HEK293 (cell line): ENCODE data around the gene RRP12.

ENCODE experiments used
- BCL11B ChIP-seq: fragments of 450-650 bp; formaldehyde crosslinking; IDR thresholded peaks from 2 replicates; pipeline ENCODE4 v1.5.1; 2016; ENCODE audit warnings: low read depth, missing biosample characterization, missing genetic modification characterization
- GLIS2 ChIP-seq: fragments of 450-650 bp; formaldehyde crosslinking; IDR thresholded peaks from 2 replicates; pipeline ENCODE4 v1.5.1; 2016; ENCODE audit warnings: missing biosample characterization, missing genetic modification characterization
- KLF8 ChIP-seq: fragments of 450-650 bp; formaldehyde crosslinking; IDR thresholded peaks from 2 replicates; pipeline ENCODE4 v1.5.1; 2016; ENCODE audit warnings: missing biosample characterization, missing genetic modification characterization
- SALL2 ChIP-seq: fragments of 450-650 bp; formaldehyde crosslinking; IDR thresholded peaks from 2 replicates; pipeline ENCODE4 v1.5.0; 2017; ENCODE audit warnings: missing biosample characterization, mild to moderate bottlenecking, missing genetic modification characterization, borderline replicate concordance
- SCRT1 ChIP-seq: fragments of 450-650 bp; formaldehyde crosslinking; IDR thresholded peaks from 2 replicates; pipeline ENCODE4 v1.5.1; 2016; ENCODE audit warnings: missing biosample characterization, missing genetic modification characterization, borderline replicate concordance
- SP2 ChIP-seq: fragments of 450-650 bp; formaldehyde crosslinking; IDR thresholded peaks from 2 replicates; pipeline ENCODE4 v1.5.1; 2016; ENCODE audit warnings: missing biosample characterization, missing genetic modification characterization
- TRIM28 ChIP-seq: IDR thresholded peaks from 2 replicates; pipeline ENCODE4 v1.6.1; 2011; ENCODE audit warnings: low read length, control low read depth, borderline replicate concordance
- WT1 ChIP-seq: fragments of 450-650 bp; formaldehyde crosslinking; IDR thresholded peaks from 2 replicates; pipeline ENCODE4 v1.5.1; 2016; ENCODE audit warnings: missing biosample characterization, missing genetic modification characterization
- ZBTB1 ChIP-seq: fragments of 450-650 bp; formaldehyde crosslinking; IDR thresholded peaks from 2 replicates; pipeline ENCODE4 v1.5.1; 2016; ENCODE audit warnings: missing biosample characterization, missing genetic modification characterization
- ZEB2 ChIP-seq: fragments of 450-650 bp; formaldehyde crosslinking; IDR thresholded peaks from 2 replicates; pipeline ENCODE4 v1.5.1; 2016; ENCODE audit warnings: missing biosample characterization, missing genetic modification characterization
- ZNF114 ChIP-seq: fragments of 450-650 bp; formaldehyde crosslinking; IDR thresholded peaks from 2 replicates; pipeline ENCODE4 v1.5.0; 2017; ENCODE audit warnings: missing biosample characterization, missing genetic modification characterization
- ZNF132 ChIP-seq: fragments of 450-650 bp; formaldehyde crosslinking; IDR thresholded peaks from 2 replicates; pipeline ENCODE4 v1.5.1; 2017; ENCODE audit warnings: missing biosample characterization, missing genetic modification characterization, borderline replicate concordance
- ZNF157 ChIP-seq: fragments of 450-650 bp; formaldehyde crosslinking; IDR thresholded peaks from 2 replicates; pipeline ENCODE4 v1.5.1; 2016; ENCODE audit warnings: missing biosample characterization, missing genetic modification characterization
- ZNF221 ChIP-seq: fragments of 450-650 bp; formaldehyde crosslinking; IDR thresholded peaks from 2 replicates; pipeline ENCODE4 v1.5.1; 2017; ENCODE audit warnings: missing biosample characterization, missing genetic modification characterization, borderline replicate concordance
- ZNF248 ChIP-seq: fragments of 450-650 bp; formaldehyde crosslinking; IDR thresholded peaks from 2 replicates; pipeline ENCODE4 v1.5.1; 2017; ENCODE audit warnings: missing biosample characterization, missing genetic modification characterization
- ZNF292 ChIP-seq: fragments of 450-650 bp; formaldehyde crosslinking; IDR thresholded peaks from 2 replicates; pipeline ENCODE4 v1.5.1; 2016; ENCODE audit warnings: low read depth, missing biosample characterization, missing genetic modification characterization, borderline replicate concordance
- ZNF311 ChIP-seq: fragments of 450-650 bp; formaldehyde crosslinking; IDR thresholded peaks from 2 replicates; pipeline ENCODE4 v1.5.1; 2017; ENCODE audit warnings: missing biosample characterization, missing genetic modification characterization, borderline replicate concordance
- ZNF404 ChIP-seq: fragments of 450-650 bp; formaldehyde crosslinking; IDR thresholded peaks from 2 replicates; pipeline ENCODE4 v1.5.1; 2017; ENCODE audit warnings: missing biosample characterization, missing genetic modification characterization
- ZNF423 ChIP-seq: fragments of 450-650 bp; formaldehyde crosslinking; IDR thresholded peaks from 2 replicates; pipeline ENCODE4 v1.5.1; 2016; ENCODE audit warnings: missing biosample characterization, missing genetic modification characterization
- ZNF529 ChIP-seq: fragments of 450-650 bp; formaldehyde crosslinking; IDR thresholded peaks from 2 replicates; pipeline ENCODE4 v1.5.1; 2017; ENCODE audit warnings: missing genetic modification characterization, missing biosample characterization; ENCODE audit not compliant: insufficient replicate concordance
- ZNF560 ChIP-seq: fragments of 450-650 bp; formaldehyde crosslinking; IDR thresholded peaks from 2 replicates; pipeline ENCODE4 v1.5.1; 2017; ENCODE audit warnings: missing biosample characterization, missing genetic modification characterization, borderline replicate concordance
- ZNF621 ChIP-seq: fragments of 450-650 bp; formaldehyde crosslinking; IDR thresholded peaks from 2 replicates; pipeline ENCODE4 v1.5.1; 2017; ENCODE audit warnings: missing biosample characterization, missing genetic modification characterization
- ZNF660 ChIP-seq: fragments of 450-650 bp; IDR thresholded peaks from 2 replicates; pipeline ENCODE4 v1.5.1; 2018; ENCODE audit warnings: missing biosample characterization, mild to moderate bottlenecking, missing genetic modification characterization
- ZNF677 ChIP-seq: fragments of 450-650 bp; IDR thresholded peaks from 2 replicates; pipeline ENCODE4 v1.5.0; 2018; ENCODE audit warnings: missing biosample characterization, mild to moderate bottlenecking, missing genetic modification characterization, moderate library complexity
- ZNF701 ChIP-seq: fragments of 450-650 bp; formaldehyde crosslinking; IDR thresholded peaks from 2 replicates; pipeline ENCODE4 v1.5.1; 2016; ENCODE audit warnings: missing biosample characterization, missing genetic modification characterization
- ZXDB ChIP-seq: fragments of 450-650 bp; formaldehyde crosslinking; IDR thresholded peaks from 2 replicates; pipeline ENCODE4 v1.5.1; 2016; ENCODE audit warnings: missing biosample characterization, missing genetic modification characterization
- TF ChIP-seq, protein P1 (sequence below): fragments of 450-650 bp; formaldehyde crosslinking; IDR thresholded peaks from 2 replicates; pipeline ENCODE4 v1.5.1; 2016; ENCODE audit warnings: missing biosample characterization, missing genetic modification characterization
- TF ChIP-seq, protein P2 (sequence below): fragments of 450-650 bp; formaldehyde crosslinking; IDR thresholded peaks from 2 replicates; pipeline ENCODE4 v1.5.1; 2016; ENCODE audit warnings: missing biosample characterization, missing genetic modification characterization
- TF ChIP-seq, protein P3 (sequence below): fragments of 450-650 bp; formaldehyde crosslinking; IDR thresholded peaks from 2 replicates; pipeline ENCODE4 v1.5.1; 2016; ENCODE audit warnings: missing biosample characterization, missing genetic modification characterization
- TF ChIP-seq, protein P4 (sequence below): fragments of 450-650 bp; formaldehyde crosslinking; IDR thresholded peaks from 2 replicates; pipeline ENCODE4 v1.5.1; 2016; ENCODE audit warnings: missing biosample characterization, missing genetic modification characterization
- TF ChIP-seq, protein P5 (sequence below): fragments of 450-650 bp; IDR thresholded peaks from 2 replicates; pipeline ENCODE4 v1.5.1; 2018; ENCODE audit warnings: missing biosample characterization, missing genetic modification characterization

The RRP12 gene

DNA sequence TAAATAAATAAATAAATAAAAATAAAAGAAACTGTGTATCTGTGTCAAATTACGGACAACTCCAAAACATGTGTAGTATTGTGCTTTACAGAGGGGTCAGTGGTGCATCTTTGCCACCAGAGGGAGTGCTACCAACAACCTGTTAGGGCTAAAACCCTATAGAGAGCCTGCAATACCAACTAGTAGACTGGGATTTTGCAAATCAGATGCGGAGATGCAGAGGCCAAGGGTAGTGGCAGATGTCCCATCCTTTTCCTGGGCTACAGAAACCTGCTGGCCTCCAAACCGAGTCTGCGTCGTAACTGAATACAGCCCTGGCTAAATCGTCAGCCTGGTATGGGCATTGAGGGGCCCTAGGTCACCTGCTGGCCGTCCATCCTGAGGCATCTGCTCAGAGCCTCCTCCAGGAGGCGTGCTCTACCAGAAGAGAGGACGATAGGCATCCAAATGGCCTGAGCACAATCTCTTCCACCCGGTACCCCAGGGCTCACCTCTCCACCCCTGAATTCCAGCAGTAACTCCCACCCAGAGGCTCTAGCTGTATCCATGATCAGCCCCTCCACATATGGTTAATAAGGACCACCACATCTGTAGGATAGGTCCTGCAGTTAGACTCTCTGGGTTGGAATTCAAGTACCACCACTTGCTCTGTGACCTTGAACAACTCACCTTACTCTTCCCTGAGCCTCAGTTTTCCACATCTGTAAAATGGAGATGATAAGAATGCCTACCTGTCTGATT is 6.2 kb upstream of the RRP12 start (continued):
- TF ChIP-seq KLF8 (tag by site-specific recombination): 0 out of 2 replicates have a peak, but pooled peaks have one; percentile 29
- peak; percentile 99 for TF ChIP-seq SCRT1 (tag by site-specific recombination)
- TF ChIP-seq ZNF621: no peak
- TF ChIP-seq, protein P1, sequence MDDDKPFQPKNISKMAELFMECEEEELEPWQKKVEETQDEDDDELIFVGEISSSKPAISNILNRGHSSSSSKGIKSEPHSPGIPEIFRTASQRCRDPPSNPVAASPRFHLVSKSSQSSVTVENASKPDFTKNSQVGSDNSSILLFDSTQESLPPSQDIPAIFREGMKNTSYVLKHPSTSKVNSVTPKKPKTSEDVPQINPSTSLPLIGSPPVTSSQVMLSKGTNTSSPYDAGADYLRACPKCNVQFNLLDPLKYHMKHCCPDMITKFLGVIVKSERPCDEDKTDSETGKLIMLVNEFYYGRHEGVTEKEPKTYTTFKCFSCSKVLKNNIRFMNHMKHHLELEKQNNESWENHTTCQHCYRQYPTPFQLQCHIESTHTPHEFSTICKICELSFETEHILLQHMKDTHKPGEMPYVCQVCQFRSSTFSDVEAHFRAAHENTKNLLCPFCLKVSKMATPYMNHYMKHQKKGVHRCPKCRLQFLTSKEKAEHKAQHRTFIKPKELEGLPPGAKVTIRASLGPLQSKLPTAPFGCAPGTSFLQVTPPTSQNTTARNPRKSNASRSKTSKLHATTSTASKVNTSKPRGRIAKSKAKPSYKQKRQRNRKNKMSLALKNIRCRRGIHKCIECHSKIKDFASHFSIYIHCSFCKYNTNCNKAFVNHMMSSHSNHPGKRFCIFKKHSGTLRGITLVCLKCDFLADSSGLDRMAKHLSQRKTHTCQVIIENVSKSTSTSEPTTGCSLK (tag by site-specific recombination): no peak
- 0 out of 2 replicates have a peak, but pooled peaks have one; percentile 43 for TF ChIP-seq TRIM28
- TF ChIP-seq ZNF114: no peak
- no peak for TF ChIP-seq ZNF311 (tag by site-specific recombination)
- no peak; the same call in 1 of the 2 replicates for TF ChIP-seq WT1
- peak; percentile 83 for TF ChIP-seq ZNF660 (tag by site-specific recombination)
- TF ChIP-seq ZNF677 (tag by site-specific recombination): no peak
- TF ChIP-seq ZNF423 (tag by site-specific recombination): no peak
- no peak for TF ChIP-seq ZNF560
- TF ChIP-seq ZXDB: 0 out of 2 replicates have a peak, but pooled peaks have one; percentile 57
- no peak for TF ChIP-seq ZNF529 (tag by site-specific recombination)
- no peak for TF ChIP-seq GLIS2
- no peak for TF ChIP-seq ZNF292 (tag by site-specific recombination)
- TF ChIP-seq, protein P2, sequence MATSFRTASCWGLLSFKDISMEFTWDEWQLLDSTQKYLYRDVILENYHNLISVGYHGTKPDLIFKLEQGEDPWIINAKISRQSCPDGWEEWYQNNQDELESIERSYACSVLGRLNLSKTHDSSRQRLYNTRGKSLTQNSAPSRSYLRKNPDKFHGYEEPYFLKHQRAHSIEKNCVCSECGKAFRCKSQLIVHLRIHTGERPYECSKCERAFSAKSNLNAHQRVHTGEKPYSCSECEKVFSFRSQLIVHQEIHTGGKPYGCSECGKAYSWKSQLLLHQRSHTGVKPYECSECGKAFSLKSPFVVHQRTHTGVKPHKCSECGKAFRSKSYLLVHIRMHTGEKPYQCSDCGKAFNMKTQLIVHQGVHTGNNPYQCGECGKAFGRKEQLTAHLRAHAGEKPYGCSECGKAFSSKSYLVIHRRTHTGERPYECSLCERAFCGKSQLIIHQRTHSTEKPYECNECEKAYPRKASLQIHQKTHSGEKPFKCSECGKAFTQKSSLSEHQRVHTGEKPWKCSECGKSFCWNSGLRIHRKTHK: no peak
- TF ChIP-seq, protein P3, sequence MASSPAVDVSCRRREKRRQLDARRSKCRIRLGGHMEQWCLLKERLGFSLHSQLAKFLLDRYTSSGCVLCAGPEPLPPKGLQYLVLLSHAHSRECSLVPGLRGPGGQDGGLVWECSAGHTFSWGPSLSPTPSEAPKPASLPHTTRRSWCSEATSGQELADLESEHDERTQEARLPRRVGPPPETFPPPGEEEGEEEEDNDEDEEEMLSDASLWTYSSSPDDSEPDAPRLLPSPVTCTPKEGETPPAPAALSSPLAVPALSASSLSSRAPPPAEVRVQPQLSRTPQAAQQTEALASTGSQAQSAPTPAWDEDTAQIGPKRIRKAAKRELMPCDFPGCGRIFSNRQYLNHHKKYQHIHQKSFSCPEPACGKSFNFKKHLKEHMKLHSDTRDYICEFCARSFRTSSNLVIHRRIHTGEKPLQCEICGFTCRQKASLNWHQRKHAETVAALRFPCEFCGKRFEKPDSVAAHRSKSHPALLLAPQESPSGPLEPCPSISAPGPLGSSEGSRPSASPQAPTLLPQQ: no peak
- TF ChIP-seq ZNF701 (tag by site-specific recombination): no peak
- TF ChIP-seq ZNF157: no peak
- no peak for TF ChIP-seq ZNF132 (tag by site-specific recombination)
- TF ChIP-seq ZNF221 (tag by site-specific recombination): no peak
- TF ChIP-seq, protein P4, sequence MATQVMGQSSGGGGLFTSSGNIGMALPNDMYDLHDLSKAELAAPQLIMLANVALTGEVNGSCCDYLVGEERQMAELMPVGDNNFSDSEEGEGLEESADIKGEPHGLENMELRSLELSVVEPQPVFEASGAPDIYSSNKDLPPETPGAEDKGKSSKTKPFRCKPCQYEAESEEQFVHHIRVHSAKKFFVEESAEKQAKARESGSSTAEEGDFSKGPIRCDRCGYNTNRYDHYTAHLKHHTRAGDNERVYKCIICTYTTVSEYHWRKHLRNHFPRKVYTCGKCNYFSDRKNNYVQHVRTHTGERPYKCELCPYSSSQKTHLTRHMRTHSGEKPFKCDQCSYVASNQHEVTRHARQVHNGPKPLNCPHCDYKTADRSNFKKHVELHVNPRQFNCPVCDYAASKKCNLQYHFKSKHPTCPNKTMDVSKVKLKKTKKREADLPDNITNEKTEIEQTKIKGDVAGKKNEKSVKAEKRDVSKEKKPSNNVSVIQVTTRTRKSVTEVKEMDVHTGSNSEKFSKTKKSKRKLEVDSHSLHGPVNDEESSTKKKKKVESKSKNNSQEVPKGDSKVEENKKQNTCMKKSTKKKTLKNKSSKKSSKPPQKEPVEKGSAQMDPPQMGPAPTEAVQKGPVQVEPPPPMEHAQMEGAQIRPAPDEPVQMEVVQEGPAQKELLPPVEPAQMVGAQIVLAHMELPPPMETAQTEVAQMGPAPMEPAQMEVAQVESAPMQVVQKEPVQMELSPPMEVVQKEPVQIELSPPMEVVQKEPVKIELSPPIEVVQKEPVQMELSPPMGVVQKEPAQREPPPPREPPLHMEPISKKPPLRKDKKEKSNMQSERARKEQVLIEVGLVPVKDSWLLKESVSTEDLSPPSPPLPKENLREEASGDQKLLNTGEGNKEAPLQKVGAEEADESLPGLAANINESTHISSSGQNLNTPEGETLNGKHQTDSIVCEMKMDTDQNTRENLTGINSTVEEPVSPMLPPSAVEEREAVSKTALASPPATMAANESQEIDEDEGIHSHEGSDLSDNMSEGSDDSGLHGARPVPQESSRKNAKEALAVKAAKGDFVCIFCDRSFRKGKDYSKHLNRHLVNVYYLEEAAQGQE (tag by site-specific recombination): no peak
- TF ChIP-seq ZBTB1 (tag by site-specific recombination): no peak
- TF ChIP-seq ZNF248 (tag by site-specific recombination): no peak
- no peak for TF ChIP-seq SALL2 (tag by site-specific recombination)
- no peak for TF ChIP-seq SP2 (tag by site-specific recombination)
- peak; percentile 59; the same call in 1 of the 2 replicates for TF ChIP-seq ZEB2 (tag by site-specific recombination)
- TF ChIP-seq, protein P5, sequence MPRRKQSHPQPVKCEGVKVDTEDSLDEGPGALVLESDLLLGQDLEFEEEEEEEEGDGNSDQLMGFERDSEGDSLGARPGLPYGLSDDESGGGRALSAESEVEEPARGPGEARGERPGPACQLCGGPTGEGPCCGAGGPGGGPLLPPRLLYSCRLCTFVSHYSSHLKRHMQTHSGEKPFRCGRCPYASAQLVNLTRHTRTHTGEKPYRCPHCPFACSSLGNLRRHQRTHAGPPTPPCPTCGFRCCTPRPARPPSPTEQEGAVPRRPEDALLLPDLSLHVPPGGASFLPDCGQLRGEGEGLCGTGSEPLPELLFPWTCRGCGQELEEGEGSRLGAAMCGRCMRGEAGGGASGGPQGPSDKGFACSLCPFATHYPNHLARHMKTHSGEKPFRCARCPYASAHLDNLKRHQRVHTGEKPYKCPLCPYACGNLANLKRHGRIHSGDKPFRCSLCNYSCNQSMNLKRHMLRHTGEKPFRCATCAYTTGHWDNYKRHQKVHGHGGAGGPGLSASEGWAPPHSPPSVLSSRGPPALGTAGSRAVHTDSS (tag by site-specific recombination): no peak
- TF ChIP-seq ZNF404: no peak
- no peak for TF ChIP-seq BCL11B (tag by site-specific recombination)
